Activated CD8-positive, alpha-beta memory T cell treated with anti-CD3 and anti-CD28 coated beads for 36 hours (primary cell): ENCODE data around the gene DMRT1. TPM values are rescaled to one million over a fixed set of nuclear protein-coding genes. Genes with fewer than 3 reads are reported as not detected.

Source experiments
- CTCF ChIA-PET: fragments of 350-600 bp; sonication (Branson Sonifier 250); formaldehyde crosslinking; loops from one replicate; lab custom pipeline; 2021; ENCODE audit warnings: antibody characterized with exemption; lab: Charles Lee
- POLR2A ChIA-PET: fragments of 350-600 bp; sonication (Branson Sonifier 250); formaldehyde crosslinking; loops from one replicate; lab custom pipeline; 2021; ENCODE audit warnings: antibody characterized with exemption; lab: Charles Lee
- total RNA-seq, 2 experiments: library from RNA; stranded (reverse); gene quantifications; one replicate each; pipeline ENCODE4 v1.2.3, GENCODE V29; 2021

DMRT1 gene
- total RNA-seq, 2 experiments from 2014 or later = not detected

GRCh38 chr9:966870-967269 is 125.4 kb downstream of the DMRT1 start:
- CTCF ChIA-PET = no interaction called here
- POLR2A ChIA-PET = no interaction called here

- ChIA-PET CTCF (no interaction called here), POLR2A (no interaction called here)
These were observed 125.9 kb downstream of the DMRT1 start for GRCh38 chr9:967436-967835.

- ChIA-PET POLR2A (no interaction called here), CTCF (no interaction called here)
These were observed 126.6 kb downstream of the DMRT1 start for GRCh38 chr9:967903-968641.

GRCh38 chr9:969310-970150 is 128.0 kb downstream of the DMRT1 start:
- ChIA-PET CTCF (no interaction called here), POLR2A (no interaction called here)

- ChIA-PET POLR2A (no interaction called here), CTCF (interaction anchor here (0.7 kb wide), 1 partner anchor 80 kb away, joined by 3 read pairs; the partner anchor contains the start of gene DMRT2)
These were observed 128.9 kb downstream of the DMRT1 start for GRCh38 chr9:970151-970996.

GRCh38 chr9:971901-972500 is 130.5 kb downstream of the DMRT1 start:
- ChIA-PET POLR2A (no interaction called here), CTCF (no interaction called here)

- CTCF ChIA-PET = no interaction called here
These were observed 131.2 kb downstream of the DMRT1 start for GRCh38 chr9:972501-973294.

GRCh38 chr9:973295-973834 is 131.9 kb downstream of the DMRT1 start:
- ChIA-PET POLR2A (no interaction called here), CTCF (no interaction called here)

More at GRCh38 chr9:972501-973294, 131.2 kb downstream of the DMRT1 start:
- POLR2A ChIA-PET = no interaction called here

- POLR2A ChIA-PET = no interaction called here
These were observed 132.8 kb downstream of the DMRT1 start for GRCh38 chr9:974031-974995.

GRCh38 chr9:974996-975739 is 133.7 kb downstream of the DMRT1 start:
- POLR2A ChIA-PET = no interaction called here
- CTCF ChIA-PET = no interaction called here

More at GRCh38 chr9:974031-974995, 132.8 kb downstream of the DMRT1 start:
- CTCF ChIA-PET = interaction anchor here (0.8 kb wide), 1 partner anchor 81 kb away, joined by 3 read pairs; no protein-coding TSS in a partner anchor

GRCh38 chr9:975740-976257 is 134.3 kb downstream of the DMRT1 start:
- CTCF ChIA-PET = no interaction called here
- POLR2A ChIA-PET = no interaction called here

- ChIA-PET CTCF (no interaction called here), POLR2A (no interaction called here)
These were observed 134.9 kb downstream of the DMRT1 start, which contains the start of gene DMRT3 for GRCh38 chr9:976258-976942. Gene DMRT3 (plus strand): TSS chr9:976655. CDS start chr9:977002, 347 bp downstream.

GRCh38 chr9:976943-977837 is 135.7 kb downstream of the DMRT1 start:
- POLR2A ChIA-PET = no interaction called here
- CTCF ChIA-PET = no interaction called here
